D721Med (cell line): ENCODE data around the gene TLX2.
A peak's percentile ranks its signal among the peaks of the same experiment; 100 is the strongest.
"Not testable (repeated sequence)": the region's sequence is repeated elsewhere in the genome, so short reads cannot be mapped to it uniquely, and the experiment has no call there.

Source experiments
- DNase-seq: peaks from one replicate; pipeline ENCODE4 v3.0.0; 2011; ENCODE audit warnings: low spot score; ENCODE audit not compliant: insufficient read length
- FAIRE-seq: peaks from 2 replicates; lab custom pipeline; 2011; peaks lifted over from hg19 to GRCh38; lab: Jason Lieb, UNC
- TF ChIP-seq, protein P1 (sequence below): IDR thresholded peaks from 2 replicates; pipeline ENCODE4 v1.5.1; 2012; ENCODE audit warnings: mild to moderate bottlenecking, control low read depth; ENCODE audit not compliant: insufficient read depth; ENCODE audit errors: missing control alignments

Gene TLX2

DNA sequence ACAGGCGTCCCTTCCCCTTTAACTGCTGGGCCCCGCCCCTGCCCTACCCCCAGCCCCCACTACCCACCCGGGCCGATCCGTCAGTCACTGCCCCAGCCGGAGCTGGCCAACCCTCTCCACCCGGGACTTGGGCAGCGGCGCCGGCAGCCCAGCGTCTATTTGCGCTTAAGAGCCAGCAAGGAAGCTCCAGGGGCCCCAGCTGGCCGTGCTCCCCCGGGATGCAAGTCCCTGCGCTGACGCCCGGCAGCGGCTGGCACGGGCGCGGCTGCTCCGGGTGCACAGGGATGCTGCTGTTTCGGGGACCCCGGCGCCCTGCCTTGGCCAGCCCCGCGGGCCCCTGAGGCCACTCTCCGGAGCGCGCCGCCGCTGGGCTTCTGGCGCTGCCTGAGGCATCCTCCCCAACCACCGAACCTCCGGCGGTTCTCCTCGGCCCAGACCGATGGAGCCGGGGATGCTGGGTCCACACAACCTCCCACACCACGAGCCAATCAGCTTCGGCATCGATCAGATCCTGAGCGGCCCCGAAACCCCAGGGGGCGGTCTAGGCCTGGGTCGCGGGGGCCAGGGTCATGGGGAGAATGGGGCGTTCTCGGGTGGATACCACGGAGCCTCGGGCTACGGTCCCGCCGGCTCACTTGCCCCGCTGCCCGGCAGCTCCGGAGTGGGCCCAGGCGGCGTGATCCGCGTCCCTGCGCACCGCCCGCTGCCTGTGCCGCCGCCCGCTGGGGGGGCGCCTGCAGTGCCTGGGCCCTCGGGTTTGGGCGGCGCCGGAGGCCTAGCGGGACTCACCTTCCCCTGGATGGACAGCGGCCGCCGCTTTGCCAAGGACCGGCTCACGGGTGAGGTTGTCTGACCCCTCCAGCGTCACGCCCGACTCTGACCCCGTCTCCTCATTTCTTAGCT is at the start of gene TLX2:
TLX2 (plus strand) TSS at position 83 of the 903 bp plus-strand sequence; CDS start at position 440, 357 bp downstream.
- peak; percentile 74 for DNase-seq
- FAIRE-seq = no peak
- TF ChIP-seq, protein P1, sequence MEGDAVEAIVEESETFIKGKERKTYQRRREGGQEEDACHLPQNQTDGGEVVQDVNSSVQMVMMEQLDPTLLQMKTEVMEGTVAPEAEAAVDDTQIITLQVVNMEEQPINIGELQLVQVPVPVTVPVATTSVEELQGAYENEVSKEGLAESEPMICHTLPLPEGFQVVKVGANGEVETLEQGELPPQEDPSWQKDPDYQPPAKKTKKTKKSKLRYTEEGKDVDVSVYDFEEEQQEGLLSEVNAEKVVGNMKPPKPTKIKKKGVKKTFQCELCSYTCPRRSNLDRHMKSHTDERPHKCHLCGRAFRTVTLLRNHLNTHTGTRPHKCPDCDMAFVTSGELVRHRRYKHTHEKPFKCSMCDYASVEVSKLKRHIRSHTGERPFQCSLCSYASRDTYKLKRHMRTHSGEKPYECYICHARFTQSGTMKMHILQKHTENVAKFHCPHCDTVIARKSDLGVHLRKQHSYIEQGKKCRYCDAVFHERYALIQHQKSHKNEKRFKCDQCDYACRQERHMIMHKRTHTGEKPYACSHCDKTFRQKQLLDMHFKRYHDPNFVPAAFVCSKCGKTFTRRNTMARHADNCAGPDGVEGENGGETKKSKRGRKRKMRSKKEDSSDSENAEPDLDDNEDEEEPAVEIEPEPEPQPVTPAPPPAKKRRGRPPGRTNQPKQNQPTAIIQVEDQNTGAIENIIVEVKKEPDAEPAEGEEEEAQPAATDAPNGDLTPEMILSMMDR = no peak

DNA sequence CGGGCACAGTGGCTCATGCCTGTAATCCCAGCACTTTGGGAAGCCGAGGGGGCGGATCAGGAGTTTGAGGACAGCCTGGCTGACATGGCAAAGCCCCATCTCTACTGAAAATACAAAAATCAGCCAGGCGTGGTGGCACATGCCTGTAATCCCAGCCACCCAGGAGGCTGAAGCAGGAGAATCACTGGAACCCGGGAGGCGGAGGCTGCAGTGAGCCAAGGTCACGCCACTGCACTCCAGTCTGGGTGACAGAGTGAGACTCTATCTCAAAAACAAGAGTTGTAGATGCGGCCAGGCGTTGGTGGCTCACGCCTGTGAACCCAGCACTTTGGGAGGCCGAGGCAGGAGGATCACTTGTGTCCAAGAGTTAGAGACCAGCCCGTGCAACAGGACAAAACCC is 43.5 kb upstream of the TLX2 start:
- not testable (repeated sequence) for FAIRE-seq, DNase-seq

DNA sequence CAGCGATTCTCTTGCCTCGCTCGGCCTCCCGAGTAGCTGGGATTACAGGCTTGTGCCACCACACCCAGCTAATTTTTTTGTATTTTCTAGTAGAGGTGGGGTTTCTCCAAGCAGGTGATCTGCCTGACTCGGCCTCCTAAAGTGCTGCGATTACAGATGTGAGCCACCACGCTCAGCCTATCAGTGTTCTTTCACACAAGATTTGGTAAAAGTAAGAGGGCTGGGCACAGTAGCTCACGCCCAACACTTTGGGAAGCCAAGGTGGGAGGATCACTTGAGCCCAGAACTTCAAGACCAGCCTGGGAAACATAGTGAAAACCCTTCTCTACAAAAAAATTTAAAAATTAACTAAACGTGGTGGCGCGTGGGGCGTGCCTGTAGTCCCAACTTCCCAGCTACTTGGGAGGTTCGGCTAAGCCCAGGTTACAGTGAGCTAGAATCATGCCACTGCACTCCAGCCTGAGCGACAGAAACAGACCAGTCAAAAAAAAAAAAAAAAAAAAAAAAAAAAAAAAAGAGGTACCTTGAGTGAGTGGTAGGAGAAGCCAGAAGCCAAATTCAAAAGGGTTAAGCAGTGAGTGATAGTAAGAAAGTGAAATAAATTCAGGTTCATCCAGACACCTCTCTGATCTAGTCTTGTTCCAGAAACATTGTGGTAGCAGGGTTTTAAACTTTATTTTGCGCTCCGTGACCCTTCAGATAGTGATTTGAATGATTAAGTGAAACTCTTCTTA is 42.8 kb upstream of the TLX2 start:
- no peak for DNase-seq
- FAIRE-seq = no peak
- TF ChIP-seq, protein P1 = no peak

DNA sequence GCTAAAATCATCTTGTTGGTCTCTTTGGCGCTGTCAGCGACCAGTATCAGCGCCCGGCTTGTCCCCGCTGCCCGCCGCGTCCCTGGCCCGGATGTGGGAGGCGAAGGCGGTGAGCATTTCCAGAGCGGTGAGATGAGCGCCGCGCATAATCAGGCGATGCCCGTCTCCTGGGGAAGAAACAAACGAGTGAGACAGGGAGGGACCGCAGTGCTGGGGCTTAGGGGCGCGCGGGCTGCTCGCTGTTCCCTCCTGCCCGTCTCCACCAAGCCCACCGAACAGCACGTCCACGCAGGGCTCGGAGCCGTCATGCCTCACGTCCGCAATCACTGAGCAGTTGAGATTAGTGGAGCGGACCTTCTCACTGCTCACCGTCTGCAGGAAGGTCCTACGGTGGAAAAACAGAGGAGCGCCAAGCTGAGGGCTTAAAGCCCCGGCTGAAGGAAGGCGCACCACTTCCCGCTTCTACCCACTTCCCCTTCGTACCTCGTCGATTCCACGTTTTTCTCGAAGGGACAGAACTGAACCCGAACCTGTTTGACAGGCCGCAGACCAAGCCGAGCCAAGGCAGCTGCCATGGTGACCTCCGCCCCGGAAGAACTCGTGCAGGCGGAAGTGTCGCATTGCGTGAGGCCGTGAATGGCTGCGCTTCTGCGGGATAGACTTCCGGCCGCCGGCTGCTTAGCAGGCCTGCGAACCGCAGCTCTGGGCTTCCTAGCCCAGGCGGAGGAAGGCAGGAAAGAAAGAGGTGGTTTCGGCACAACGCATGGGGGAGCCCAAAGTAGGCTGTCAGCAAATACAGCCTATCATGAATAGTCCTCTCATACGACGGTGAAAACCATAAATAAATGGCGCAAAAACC is 41.9 kb upstream of the TLX2 start, which contains the start of gene MRPL53:
MRPL53 (minus strand) TSS at position 595 of the 859 bp plus-strand sequence; CDS start at position 575, 20 bp downstream.
- no peak for FAIRE-seq
- DNase-seq = no peak
- TF ChIP-seq, protein P1 = no peak

- TF ChIP-seq, protein P1 = no peak
- DNase-seq (no peak), FAIRE-seq (no peak)
Measured at GRCh38 chr2:74472945-74473258, 41.3 kb upstream of the TLX2 start.

- FAIRE-seq (no peak), DNase-seq (no peak)
- TF ChIP-seq, protein P1 = no peak
Measured at GRCh38 chr2:74474481-74474880, 39.8 kb upstream of the TLX2 start.

DNA sequence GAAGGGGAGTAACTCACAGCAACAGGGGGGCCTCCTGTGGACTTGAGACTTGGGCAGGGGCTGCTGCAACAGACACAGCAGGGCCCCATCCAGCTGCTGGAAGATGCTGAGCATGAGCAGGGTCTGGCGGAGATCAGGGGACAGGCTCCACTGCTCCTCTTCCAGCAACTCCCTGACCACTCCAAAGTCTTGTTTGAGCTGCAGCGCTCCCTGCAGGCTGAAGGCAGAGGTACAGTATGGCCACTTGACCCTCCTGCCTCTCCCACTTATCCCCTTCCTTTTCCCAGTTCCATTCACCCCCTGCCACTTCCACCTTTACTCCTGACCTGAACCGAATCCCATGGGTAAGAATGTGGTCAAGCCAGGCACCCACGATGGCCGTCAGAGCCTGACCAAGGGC is 39.4 kb upstream of the TLX2 start:
- no peak for DNase-seq
- TF ChIP-seq, protein P1 = no peak
- no peak for FAIRE-seq
